Epidermal melanocyte (primary cell): ENCODE results near the gene LRCH1.
A peak's percentile ranks its signal among the peaks of the same experiment; 100 is the strongest.
"Not testable (repeated sequence)": the region's sequence is repeated elsewhere in the genome, so short reads cannot be mapped to it uniquely, and the experiment has no call there.

Experiments
- DNase-seq: peaks from one replicate; pipeline ENCODE4 v3.0.0; 2011; ENCODE audit warnings: low spot score; ENCODE audit not compliant: insufficient read length

Gene LRCH1, protein sequence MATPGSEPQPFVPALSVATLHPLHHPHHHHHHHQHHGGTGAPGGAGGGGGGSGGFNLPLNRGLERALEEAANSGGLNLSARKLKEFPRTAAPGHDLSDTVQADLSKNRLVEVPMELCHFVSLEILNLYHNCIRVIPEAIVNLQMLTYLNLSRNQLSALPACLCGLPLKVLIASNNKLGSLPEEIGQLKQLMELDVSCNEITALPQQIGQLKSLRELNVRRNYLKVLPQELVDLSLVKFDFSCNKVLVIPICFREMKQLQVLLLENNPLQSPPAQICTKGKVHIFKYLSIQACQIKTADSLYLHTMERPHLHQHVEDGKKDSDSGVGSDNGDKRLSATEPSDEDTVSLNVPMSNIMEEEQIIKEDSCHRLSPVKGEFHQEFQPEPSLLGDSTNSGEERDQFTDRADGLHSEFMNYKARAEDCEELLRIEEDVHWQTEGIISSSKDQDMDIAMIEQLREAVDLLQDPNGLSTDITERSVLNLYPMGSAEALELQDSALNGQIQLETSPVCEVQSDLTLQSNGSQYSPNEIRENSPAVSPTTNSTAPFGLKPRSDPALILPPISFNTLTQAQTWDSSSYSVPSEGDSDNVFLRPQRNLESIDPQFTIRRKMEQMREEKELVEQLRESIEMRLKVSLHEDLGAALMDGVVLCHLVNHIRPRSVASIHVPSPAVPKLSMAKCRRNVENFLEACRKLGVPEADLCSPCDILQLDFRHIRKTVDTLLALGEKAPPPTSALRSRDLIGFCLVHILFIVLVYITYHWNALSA

DNA sequence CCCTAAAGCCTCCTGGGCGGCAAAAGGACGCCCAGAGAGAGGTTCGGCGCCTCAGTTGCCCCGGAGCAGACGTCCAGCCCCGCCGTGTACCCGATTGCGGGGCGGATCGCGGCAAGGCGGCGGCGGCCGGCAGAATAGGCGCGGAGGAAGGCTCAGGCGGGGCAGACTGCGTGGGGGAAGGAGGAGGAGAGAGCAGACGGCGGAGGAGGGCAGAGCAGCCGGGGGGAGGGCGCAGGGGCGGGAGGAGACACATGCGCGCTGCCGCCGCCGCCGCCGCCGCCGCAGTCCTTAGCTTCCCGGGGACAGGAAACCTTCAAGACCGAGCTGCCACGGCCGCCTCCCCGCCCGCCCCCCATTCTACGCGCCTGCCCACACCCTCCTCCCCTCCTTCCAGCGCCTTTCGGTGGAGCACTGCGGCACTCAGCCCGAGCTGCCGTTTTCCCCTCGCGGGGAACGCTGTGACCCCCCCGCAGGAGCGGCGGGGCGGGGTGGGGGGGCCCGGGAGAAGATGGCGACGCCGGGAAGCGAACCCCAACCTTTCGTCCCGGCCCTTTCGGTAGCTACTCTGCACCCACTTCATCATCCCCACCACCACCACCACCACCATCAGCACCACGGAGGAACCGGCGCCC lies at the start of gene LRCH1:
Gene LRCH1, plus strand, starts transcription at position 282 of the 632 bp plus-strand sequence. Its CDS starts 227 bp downstream, at position 509.
- DNase-seq, result peak; percentile 83

DNA sequence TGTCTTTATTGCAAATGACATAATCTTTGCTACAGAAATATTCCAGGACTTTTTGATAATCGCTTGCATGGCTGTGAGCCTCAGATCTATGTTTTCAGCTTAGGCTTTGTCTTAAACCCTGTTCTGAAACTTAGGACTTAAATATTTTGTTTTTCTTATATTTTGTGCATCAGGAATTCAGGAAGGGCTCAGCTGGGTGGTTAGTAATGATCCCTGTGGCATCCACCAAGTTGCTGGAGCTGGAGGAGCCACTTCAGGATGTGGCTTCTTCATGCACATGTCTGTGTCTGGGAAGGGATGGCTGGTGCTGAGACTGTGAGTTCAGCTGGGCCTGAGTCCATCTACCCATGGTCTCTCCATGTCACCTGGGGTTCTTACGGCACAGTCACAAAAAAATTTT lies 48.9 kb upstream of the LRCH1 start:
- no peak for DNase-seq

DNA sequence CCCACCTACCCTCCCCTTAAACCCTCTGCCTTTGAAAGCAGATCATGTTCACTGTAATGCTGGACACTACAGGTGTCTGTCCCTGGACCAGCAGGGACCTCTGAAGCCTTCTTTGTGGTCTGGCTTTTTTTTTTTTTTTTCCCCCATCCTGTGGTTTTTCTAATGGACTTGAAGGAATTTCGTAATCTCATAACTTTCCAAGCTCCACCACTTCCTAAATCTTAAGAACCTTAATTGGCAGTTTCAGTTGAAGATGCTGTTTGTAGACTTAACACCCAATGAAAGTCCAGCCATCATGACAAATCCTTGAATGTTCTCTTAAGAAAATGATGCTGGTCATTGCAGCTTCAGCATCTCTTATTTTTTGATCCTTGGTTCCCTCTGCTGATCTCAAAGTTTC lies 45.0 kb upstream of the LRCH1 start:
- DNase-seq, result no peak

DNA sequence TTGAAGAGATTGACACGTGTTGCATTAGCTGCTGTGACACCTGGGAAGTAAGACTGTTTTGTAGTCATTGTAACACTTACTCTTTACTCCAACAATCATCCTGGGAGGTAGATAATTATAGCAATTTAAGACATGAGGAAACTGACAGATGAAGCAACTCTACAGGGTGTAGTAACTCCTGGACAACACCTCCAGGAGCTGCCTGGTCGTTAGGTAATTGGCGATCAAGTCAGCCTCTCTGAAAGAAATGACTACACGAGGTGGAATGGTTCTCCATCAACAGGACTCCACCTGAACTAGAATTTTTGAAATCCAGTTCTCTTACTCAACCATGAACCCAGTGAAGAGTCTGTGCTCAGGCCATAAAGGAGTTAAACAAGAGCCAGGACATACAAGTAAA lies 43.0 kb upstream of the LRCH1 start:
- DNase-seq, result no peak

DNA sequence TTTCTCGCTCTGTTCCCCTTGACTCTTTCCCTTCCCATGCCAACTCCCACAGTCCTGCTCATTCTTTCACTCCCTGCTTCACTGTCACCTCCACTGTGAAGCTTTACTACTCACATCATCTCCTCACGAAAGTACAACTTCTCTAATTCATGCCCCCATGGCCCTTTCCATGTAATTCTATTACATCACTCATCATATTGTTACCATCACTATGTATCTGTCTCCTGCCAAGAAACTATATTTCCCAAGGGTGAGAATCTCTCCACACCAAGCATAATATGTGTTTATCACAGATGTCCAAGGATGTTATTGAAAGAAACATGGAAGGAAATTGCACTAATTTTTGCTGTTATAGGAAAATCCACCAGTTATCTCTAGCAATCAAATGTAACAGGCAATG lies 37.2 kb upstream of the LRCH1 start:
- DNase-seq, result no peak

DNA sequence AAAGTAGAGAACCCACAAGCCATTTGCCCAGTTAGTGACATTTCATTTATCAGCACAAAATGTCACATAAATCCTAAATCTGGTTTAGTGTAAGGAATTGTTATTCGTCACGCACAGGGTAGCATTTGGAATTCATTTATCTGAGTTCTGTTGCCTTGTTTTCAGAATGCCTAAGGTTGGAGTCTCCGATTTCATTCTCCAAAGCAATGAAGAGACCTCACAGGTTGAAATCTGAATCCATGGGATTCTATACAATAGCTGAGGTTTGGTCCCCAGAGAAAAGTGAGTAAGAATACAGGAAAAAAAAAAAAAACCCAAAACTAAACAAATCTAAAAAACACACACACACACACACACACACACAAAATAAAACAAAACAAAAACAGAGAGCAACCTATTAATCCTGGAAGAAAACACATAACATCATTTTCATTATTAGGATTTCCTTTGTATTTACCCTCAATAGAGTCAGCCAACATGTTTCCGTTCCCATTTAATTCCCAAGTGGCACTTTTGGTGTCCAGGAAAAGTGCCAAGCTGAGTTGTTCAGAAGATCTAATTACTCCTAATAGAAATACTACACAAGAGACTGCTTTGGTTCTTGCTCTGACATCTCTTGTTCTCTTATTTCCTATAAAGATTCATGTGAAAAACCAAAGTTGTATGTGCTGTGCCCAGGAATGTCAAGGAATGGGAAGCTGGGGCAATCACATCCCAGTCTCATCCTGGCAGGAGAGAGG lies 36.2 kb upstream of the LRCH1 start:
- no peak for DNase-seq

DNA sequence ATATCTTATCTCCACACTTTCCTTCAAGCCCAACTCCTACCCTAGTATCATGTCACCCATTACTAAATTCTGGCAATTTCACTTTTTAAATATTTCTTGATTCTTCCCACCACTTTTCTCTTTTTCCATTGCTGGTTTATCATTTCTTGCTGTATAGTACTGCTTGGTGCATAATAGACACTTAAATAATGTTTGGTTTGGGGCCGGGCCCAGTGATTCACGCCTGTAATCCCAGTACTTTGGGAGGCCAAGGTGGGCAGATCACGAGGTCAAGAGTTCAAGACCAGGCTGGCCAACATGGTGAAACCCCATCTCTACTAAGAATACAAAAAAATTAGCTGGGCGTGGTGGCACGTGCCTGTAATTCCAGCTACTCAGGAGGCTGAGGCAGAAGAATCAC lies 35.2 kb upstream of the LRCH1 start:
- not testable (repeated sequence) for DNase-seq

DNA sequence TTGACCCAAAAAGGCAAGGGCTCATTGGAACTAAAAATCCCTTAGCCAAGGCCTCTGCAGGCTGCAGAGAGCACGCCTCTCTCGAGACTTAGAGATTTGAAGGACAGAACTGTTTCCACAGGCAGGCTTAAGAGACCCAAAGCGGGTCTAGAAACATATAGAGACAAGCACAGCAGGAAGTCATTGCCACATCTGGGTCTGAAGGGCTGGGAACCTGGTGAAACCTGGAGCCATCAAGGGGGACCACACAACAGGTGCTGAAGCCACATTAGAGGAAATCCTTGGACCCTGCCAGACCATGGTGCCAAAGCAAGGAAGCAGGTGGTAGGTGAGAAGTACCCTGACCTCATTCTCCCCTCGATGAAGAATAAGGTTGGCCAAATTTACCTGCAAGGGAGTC lies 33.8 kb upstream of the LRCH1 start:
- DNase-seq, result no peak

DNA sequence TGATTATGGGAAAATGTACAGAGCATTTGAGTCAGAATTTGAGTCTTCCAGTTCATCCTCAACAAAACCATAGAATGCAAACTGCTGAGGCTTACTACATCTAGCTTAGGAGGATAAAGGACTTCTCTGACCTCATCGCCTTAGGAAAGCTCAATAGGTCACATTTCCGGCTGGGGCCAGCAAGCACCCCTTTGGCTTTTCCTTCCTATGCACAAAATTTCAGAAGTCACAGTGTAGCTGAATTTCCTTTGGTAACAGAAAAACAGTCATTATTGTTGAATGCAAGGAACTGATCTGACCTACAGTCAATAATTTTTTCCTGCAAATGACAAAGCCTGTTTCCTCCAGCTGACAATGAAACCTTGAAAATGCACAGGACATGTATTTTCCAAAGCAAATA lies 32.8 kb upstream of the LRCH1 start:
- no peak for DNase-seq

DNA sequence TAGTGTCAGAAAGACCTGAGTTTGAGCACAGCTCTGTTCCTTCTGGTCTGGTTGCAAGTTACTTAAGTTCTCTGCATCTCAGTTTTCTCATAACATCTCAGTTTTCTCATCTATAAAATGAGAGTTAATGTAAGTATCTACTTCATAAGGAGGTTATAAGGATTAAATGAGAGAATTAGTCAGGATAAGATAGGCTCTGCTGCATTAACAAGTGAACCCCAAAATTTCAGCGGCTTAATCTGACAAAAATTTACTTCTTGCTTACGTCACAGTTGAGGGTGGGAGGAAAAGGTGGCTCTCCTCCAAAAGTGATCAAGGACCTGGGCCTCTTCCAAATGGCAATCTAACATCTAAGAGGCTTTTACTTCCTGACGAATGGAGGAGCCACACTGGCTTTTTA lies 31.5 kb upstream of the LRCH1 start:
- DNase-seq, result no peak

DNA sequence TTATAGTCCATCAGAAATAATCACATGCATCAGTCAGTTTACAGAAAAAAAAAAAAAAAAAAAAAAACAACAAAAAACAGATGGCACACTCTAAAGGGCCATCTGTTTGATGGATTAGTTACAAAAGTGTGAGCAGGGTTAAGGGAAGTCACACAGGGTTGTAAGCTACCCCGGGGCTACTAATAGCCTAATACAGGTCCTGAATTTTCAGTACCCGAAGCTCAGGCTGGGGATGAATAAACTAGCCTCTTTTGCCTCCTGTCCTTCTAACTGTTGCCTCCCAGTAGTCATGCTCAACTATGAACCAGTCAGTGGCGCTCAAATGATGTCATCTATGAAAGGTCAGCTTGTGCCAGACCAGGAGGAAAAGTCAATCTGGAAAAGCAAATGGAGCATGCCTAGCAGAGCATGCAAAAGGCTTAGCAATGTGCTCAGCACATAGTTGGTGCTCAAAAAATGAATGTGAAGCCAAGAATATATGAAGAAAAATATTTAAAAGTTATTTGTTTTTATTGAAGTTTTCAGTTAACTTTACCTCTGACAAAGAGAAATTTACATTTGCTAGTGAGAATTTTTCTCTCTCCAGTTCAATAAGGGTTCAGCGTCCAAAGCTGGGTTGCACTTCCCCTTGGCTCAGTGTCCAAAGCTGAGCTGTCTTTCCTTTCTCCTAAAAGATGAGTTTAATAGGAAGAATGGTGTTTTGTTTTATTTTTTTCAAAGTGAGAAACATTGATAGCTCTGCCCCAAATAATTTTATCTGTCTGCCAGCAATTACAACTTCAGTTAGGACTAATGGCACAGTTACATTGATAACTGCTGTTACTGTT lies 30.8 kb upstream of the LRCH1 start:
- DNase-seq, result no peak

DNA sequence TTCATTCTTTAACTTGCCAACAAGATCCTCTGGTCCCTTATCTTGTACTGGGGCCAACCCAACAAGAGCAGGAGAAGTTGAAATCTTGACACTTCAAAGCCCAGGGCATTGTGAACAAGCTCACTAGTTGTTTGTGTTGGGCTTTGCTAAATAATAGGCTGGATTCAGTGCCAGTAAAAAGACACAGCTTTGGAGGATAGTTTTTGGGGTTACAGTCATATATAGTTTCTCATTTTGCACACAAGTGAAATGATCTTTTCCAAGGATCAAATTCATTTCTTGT lies 30.3 kb upstream of the LRCH1 start:
- DNase-seq, result no peak

DNA sequence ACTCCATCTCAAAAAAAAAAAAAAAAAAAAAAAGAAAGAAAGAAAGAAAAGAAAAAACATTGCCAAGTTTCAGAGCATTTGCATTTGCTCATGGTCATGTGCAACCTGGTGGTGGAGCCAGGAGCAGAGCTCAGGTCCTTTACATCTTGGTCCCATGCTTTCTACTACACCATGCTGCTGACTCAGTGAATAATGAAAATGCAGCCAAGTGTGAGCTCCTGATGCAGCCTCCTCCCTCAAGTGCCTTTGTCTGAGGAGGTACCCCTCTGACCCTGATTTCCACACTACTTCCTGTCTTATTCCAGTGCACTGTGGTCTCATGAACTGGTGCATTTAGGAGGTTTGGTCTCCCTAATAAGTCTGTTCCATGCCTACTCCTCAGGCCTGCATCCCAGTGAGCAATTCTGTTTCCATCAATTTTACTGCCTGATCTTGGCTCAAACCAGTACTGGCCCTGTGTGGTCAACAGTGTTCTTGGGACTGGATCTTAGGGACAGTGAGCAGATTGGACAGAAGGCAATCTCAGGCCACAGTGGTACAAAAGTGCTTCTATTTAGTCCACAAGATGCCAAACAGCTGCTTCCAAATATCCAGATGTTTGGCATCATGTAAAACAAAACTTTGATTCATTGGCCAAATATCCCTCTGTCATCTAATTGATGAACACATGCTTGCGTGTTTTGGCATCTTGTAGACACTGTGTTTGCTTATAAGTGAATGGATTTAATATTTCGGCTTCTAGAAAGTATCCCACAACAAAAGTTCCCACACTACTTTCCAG lies 28.8 kb upstream of the LRCH1 start:
- peak; percentile 45 for DNase-seq

DNA sequence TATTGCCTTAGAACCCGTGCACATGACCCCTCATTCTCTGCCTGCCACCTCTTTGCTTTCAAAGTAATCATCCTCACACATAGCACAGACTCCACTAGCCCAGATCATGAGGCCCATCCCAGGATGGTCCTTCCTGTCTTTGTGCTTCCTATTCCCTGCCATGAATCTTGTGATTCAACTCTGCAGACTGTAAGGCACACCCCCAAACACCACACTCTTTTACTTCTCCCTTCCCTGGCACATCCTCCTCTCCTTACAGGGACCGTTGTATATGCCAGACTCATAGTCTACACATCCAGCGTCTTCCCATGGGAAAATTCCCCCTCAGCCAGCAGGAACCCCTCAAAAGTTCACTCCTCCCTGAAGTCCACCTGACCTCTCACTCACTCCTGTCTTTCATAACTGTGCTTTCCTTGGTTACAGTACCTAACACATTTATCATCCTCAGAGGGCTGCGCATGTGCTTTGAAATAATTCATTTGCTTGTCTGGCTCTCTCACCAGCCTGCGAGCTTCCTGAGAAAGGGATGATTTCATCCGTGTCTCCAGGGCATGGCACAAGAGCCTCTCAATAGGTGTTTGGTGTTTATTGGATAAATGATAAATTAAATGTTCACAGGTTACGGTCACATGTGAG lies 26.8 kb upstream of the LRCH1 start:
- DNase-seq, result no peak

DNA sequence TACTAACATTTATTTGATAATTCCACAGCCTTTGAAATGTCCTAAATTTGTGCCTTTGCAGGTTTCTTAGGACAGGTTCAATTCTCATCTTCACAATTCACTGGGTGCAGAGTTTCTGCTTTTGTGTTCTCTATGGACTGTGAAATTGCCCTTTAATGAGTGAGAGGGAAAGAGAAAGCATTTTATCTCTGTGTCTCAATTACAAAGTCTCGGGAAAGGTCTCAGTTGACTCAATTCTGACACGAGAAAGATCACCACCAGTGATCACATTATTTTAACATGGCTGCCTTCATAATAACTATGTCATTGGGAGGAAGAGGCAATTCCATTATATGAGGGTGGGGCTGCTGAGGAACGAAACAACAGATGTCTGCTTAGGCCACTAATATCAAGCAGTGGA lies 26.2 kb upstream of the LRCH1 start:
- no peak for DNase-seq

DNA sequence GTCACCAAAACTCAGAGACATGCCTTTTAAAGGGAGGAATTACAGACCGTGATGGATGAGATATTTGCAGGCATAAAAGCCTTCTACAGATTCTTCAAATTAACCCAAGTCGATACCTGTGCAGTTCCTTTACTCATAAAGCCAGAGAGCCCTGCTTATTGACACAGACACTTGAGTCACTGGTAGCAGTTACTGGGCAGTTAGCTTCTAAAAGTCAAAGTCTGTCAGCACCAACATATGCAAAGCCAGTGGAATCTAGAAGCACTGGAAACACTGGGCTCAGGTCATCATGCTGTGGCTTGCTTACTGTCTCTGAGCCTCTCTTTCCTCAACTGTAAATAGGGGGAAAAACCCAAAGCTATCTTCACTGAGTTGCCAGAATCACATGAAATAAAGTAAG lies 25.7 kb upstream of the LRCH1 start:
- DNase-seq, result no peak

DNA sequence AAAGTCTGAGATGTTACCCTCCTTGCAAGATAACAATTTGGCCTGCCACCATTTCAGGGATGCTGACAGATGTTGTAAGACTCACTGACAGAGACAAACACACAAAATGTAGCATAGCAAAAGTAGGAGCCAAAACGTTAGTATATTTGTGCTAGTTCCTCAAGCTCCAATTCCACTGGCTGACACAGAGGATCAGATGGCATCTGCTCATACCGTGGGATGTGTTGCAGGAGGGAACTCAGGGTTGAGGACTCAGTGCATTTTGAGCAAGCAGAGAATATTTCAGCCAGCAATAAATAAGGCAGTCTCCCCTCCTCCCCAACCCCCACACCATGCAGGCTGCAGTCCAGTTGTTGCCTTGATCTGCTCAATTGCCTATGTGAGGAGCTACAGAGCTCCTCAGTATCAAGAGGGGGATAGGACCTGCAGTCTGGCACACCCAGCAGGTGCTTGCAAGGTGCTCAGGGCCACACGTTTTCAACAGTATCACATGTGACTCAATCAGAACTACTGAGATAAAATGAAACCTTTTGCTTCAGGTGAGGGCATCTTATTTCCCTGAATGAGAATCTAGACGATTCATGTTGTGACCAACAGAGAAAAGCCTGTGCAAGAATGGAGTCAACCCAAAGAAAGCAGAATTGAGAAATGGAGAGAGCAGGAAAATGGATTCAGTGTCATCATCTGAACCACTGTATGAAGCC lies 23.6 kb upstream of the LRCH1 start:
- no peak for DNase-seq

DNA sequence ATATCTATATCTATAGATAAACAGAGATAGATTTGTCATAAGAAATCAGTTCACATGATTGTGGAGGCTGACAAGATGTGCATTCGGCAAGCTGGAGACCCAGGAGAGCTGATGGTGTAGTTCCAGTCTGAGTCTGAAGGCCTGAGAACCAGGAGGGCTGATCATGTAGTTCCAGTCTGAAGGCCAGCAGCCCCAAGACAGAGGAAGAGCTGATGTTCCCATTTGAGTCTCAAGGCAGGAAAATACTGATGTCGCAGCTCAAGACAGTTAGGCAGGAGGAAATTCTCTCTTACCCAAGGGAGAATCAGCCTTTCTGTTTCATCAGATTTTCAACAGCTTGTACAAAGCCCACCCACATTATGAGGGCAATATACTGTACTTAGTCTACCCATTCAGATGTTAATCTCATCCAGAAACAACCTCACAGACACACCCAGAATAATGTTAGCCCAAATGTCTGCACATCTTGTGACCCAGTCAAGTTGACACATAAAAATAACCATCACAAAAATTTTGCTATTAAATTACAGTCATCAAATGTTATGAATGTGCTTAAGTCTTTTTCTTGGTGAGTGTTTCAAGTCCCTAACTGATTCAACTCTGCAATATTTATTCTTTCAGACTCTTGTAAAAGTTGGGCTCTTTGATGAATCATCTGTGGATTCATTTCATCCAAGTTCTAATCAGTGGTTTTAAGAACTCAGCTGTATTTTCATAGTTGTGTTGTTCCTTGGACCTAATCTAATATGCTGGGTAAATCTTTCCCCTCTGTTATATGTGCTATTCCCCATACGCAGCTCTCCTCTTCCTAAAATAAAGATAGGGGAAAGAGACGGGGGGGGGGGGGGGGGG lies 22.7 kb upstream of the LRCH1 start:
- no peak for DNase-seq
